ENCODE measurements around the gene LCE1A.

LCE1A gene

GRCh38 chr1:152827173-152827572 is at the start of gene LCE1A:
Gene LCE1A (plus strand): TSS chr1:152827473. CDS start chr1:152827473, 0 bp downstream.
- Mint-ChIP-seq H3K27ac (no peak within 1 kb of the TSS), H3K4me1 (no peaks in the 10 kb centered on the region), H3K36me3 (no peaks in the 10 kb centered on the region), H3K4me3 (no peak within 1 kb of the TSS), H3K9me3 (peaks cover 5% of the 10 kb centered on the region), H3K27me3 (peaks cover 16% of the 10 kb centered on the region)
- DNase-seq (ENCODE audit: low spot score in 2 of 2): no peak
- ATAC-seq (ENCODE audit: low read depth): no peak

- Mint-ChIP-seq H3K4me1 (no peaks in the 10 kb centered on the region), H3K4me3 (no peak overlapping the region), H3K36me3 (no peaks in the 10 kb centered on the region), H3K27me3 (peaks cover 21% of the 10 kb centered on the region), H3K27ac (no peak overlapping the region), H3K9me3 (peaks cover 3% of the 10 kb centered on the region)
- DNase-seq (ENCODE audit: low spot score in 2 of 2): no peak
- no peak for ATAC-seq (ENCODE audit: low read depth)
These were observed 49.6 kb upstream of the LCE1A start for GRCh38 chr1:152777510-152778137.

GRCh38 chr1:152783095-152783494 is 44.2 kb upstream of the LCE1A start:
- H3K27me3 Mint-ChIP-seq: peaks cover 21% of the 10 kb centered on the region
- H3K9me3 Mint-ChIP-seq: no peaks in the 10 kb centered on the region
- ATAC-seq (ENCODE audit: low read depth): no peak
- no peak overlapping the region for H3K4me3 Mint-ChIP-seq
- H3K27ac Mint-ChIP-seq: no peak overlapping the region
- DNase-seq (ENCODE audit: low spot score in 2 of 2): no peak
- no peaks in the 10 kb centered on the region for H3K4me1 Mint-ChIP-seq
- no peaks in the 10 kb centered on the region for H3K36me3 Mint-ChIP-seq

- Mint-ChIP-seq H3K27me3 (peaks cover 15% of the 10 kb centered on the region), H3K4me1 (no peaks in the 10 kb centered on the region), H3K27ac (no peak within 1 kb of the TSS), H3K9me3 (no peaks in the 10 kb centered on the region), H3K4me3 (no peak within 1 kb of the TSS), H3K36me3 (no peaks in the 10 kb centered on the region)
- no peak for ATAC-seq (ENCODE audit: low read depth)
- DNase-seq (ENCODE audit: low spot score in 2 of 2): no peak
These were observed 41.2 kb upstream of the LCE1A start, which contains the start of gene LCE1E for GRCh38 chr1:152786077-152786476. Gene LCE1E (plus strand): TSS chr1:152786257. CDS start chr1:152787300, 1,043 bp downstream.

GRCh38 chr1:152795686-152796085 is 31.6 kb upstream of the LCE1A start:
- Mint-ChIP-seq H3K4me3 (no peak overlapping the region), H3K36me3 (no peaks in the 10 kb centered on the region), H3K27me3 (peaks cover 2% of the 10 kb centered on the region), H3K27ac (no peak overlapping the region), H3K4me1 (no peaks in the 10 kb centered on the region), H3K9me3 (peaks cover 3% of the 10 kb centered on the region)
- no peak for DNase-seq (ENCODE audit: low spot score in 2 of 2)
- no peak for ATAC-seq (ENCODE audit: low read depth)

- no peak within 1 kb of the TSS for H3K4me3 Mint-ChIP-seq
- peaks cover 6% of the 10 kb centered on the region for H3K27me3 Mint-ChIP-seq
- DNase-seq (ENCODE audit: low spot score in 2 of 2): no peak
- H3K36me3 Mint-ChIP-seq: no peaks in the 10 kb centered on the region
- no peaks in the 10 kb centered on the region for H3K4me1 Mint-ChIP-seq
- H3K27ac Mint-ChIP-seq: no peak within 1 kb of the TSS
- ATAC-seq (ENCODE audit: low read depth): no peak
- H3K9me3 Mint-ChIP-seq: peaks cover 3% of the 10 kb centered on the region
These were observed 30.9 kb upstream of the LCE1A start, which contains the start of gene LCE1D for GRCh38 chr1:152796421-152796820. Gene LCE1D (plus strand): TSS chr1:152796721. CDS start chr1:152797795, 1,074 bp downstream.

GRCh38 chr1:152801333-152801732 is 25.9 kb upstream of the LCE1A start:
- peaks cover 15% of the 10 kb centered on the region for H3K27me3 Mint-ChIP-seq
- ATAC-seq (ENCODE audit: low read depth) (no peak), DNase-seq (ENCODE audit: low spot score in 2 of 2) (no peak)
- H3K9me3 Mint-ChIP-seq: peaks cover 3% of the 10 kb centered on the region
- H3K4me1 Mint-ChIP-seq: no peaks in the 10 kb centered on the region
- no peak overlapping the region for H3K27ac Mint-ChIP-seq
- no peak overlapping the region for H3K4me3 Mint-ChIP-seq
- H3K36me3 Mint-ChIP-seq: no peaks in the 10 kb centered on the region

- no peak for ATAC-seq (ENCODE audit: low read depth)
- Mint-ChIP-seq H3K27me3 (peaks cover 7% of the 10 kb centered on the region), H3K4me3 (no peak within 1 kb of the TSS), H3K9me3 (peaks cover 5% of the 10 kb centered on the region), H3K36me3 (no peaks in the 10 kb centered on the region), H3K4me1 (no peaks in the 10 kb centered on the region), H3K27ac (no peak within 1 kb of the TSS)
- no peak for DNase-seq (ENCODE audit: low spot score in 2 of 2)
These were observed 20.7 kb upstream of the LCE1A start, which contains the start of gene LCE1C for GRCh38 chr1:152806576-152806975. Gene LCE1C (minus strand): TSS chr1:152806651. CDS start chr1:152805478, 1,173 bp downstream.

- no peaks in the 10 kb centered on the region for H3K27me3 Mint-ChIP-seq
These were observed 16.2 kb upstream of the LCE1A start for GRCh38 chr1:152811050-152811449.

GRCh38 chr1:152811671-152812070 is 15.6 kb upstream of the LCE1A start, which contains the start of gene LCE1B:
Gene LCE1B (plus strand): TSS chr1:152811971. CDS start chr1:152812447, 476 bp downstream.
- H3K27ac Mint-ChIP-seq: no peak within 1 kb of the TSS
- no peaks in the 10 kb centered on the region for H3K36me3 Mint-ChIP-seq
- DNase-seq (ENCODE audit: low spot score in 2 of 2) (no peak), ATAC-seq (ENCODE audit: low read depth) (no peak)
- H3K4me1 Mint-ChIP-seq: no peaks in the 10 kb centered on the region
- no peak within 1 kb of the TSS for H3K4me3 Mint-ChIP-seq
- H3K9me3 Mint-ChIP-seq: peaks cover 5% of the 10 kb centered on the region
- no peaks in the 10 kb centered on the region for H3K27me3 Mint-ChIP-seq

More at GRCh38 chr1:152811050-152811449, 16.2 kb upstream of the LCE1A start:
- ATAC-seq (ENCODE audit: low read depth): no peak
- H3K4me3 Mint-ChIP-seq: no peak overlapping the region
- no peak overlapping the region for H3K27ac Mint-ChIP-seq
- H3K4me1 Mint-ChIP-seq: no peaks in the 10 kb centered on the region
- no peak for DNase-seq (ENCODE audit: low spot score in 2 of 2)
- no peaks in the 10 kb centered on the region for H3K36me3 Mint-ChIP-seq
- peaks cover 5% of the 10 kb centered on the region for H3K9me3 Mint-ChIP-seq

- DNase-seq (ENCODE audit: low spot score in 2 of 2) (no peak), ATAC-seq (ENCODE audit: low read depth) (no peak)
- Mint-ChIP-seq H3K27ac (no peak overlapping the region), H3K27me3 (peaks cover 5% of the 10 kb centered on the region), H3K36me3 (no peaks in the 10 kb centered on the region), H3K4me1 (peaks cover 4% of the 10 kb centered on the region), H3K4me3 (no peak overlapping the region), H3K9me3 (no peaks in the 10 kb centered on the region)
These were observed 10.0 kb upstream of the LCE1A start for GRCh38 chr1:152817309-152817708.

- no peak for ATAC-seq (ENCODE audit: low read depth)
These were observed 4.0 kb upstream of the LCE1A start for GRCh38 chr1:152823294-152823693.

GRCh38 chr1:152824964-152825363 is 2.3 kb upstream of the LCE1A start:
- no peak for ATAC-seq (ENCODE audit: low read depth)
- Mint-ChIP-seq H3K27me3 (peaks cover 15% of the 10 kb centered on the region), H3K4me1 (peaks cover 4% of the 10 kb centered on the region), H3K27ac (no peak overlapping the region), H3K4me3 (no peak overlapping the region), H3K36me3 (no peaks in the 10 kb centered on the region), H3K9me3 (peaks cover 2% of the 10 kb centered on the region)
- no peak for DNase-seq (ENCODE audit: low spot score in 2 of 2)

More at GRCh38 chr1:152823294-152823693, 4.0 kb upstream of the LCE1A start:
- Mint-ChIP-seq H3K9me3 (no peaks in the 10 kb centered on the region), H3K27ac (no peak overlapping the region), H3K4me1 (peaks cover 4% of the 10 kb centered on the region), H3K4me3 (no peak overlapping the region), H3K36me3 (no peaks in the 10 kb centered on the region), H3K27me3 (peaks cover 12% of the 10 kb centered on the region)
- DNase-seq (ENCODE audit: low spot score in 2 of 2): no peak

GRCh38 chr1:152836870-152837269 is 9.6 kb downstream of the LCE1A start:
- Mint-ChIP-seq H3K27me3 (peaks cover 6% of the 10 kb centered on the region), H3K27ac (no peak overlapping the region), H3K4me1 (no peaks in the 10 kb centered on the region), H3K36me3 (no peaks in the 10 kb centered on the region), H3K9me3 (no peaks in the 10 kb centered on the region), H3K4me3 (no peak overlapping the region)
- DNase-seq (ENCODE audit: low spot score in 2 of 2) (no peak), ATAC-seq (ENCODE audit: low read depth) (no peak)

GRCh38 chr1:152842556-152842955 is 15.3 kb downstream of the LCE1A start, which contains the start of gene LCE6A:
Gene LCE6A (plus strand): TSS chr1:152842856. CDS start chr1:152843521, 665 bp downstream.
- Mint-ChIP-seq H3K27ac (no peak within 1 kb of the TSS), H3K27me3 (peaks cover 6% of the 10 kb centered on the region)

More at GRCh38 chr1:152842556-152842955, 15.3 kb downstream of the LCE1A start, which contains the start of gene LCE6A:
- H3K4me3 Mint-ChIP-seq: no peak within 1 kb of the TSS
- ATAC-seq (ENCODE audit: low read depth) (no peak), DNase-seq (ENCODE audit: low spot score in 2 of 2) (no peak)
- H3K4me1 Mint-ChIP-seq: no peaks in the 10 kb centered on the region
- H3K36me3 Mint-ChIP-seq: no peaks in the 10 kb centered on the region
- H3K9me3 Mint-ChIP-seq: no peaks in the 10 kb centered on the region

All from memory B cell (primary cell).